CD14-positive monocyte (primary cell): ENCODE data around the gene MAU2. TPM values are rescaled to one million over a fixed set of nuclear protein-coding genes. Genes with fewer than 3 reads are reported as not detected.

Experiments used
- DNase-seq, 3 donors: peaks; one replicate each; pipeline ENCODE4 v3.0.0-alpha.2; 2011 to 2022
- H2AFZ ChIP-seq: 2 replicates; pipeline ENCODE4 v1.6.0; 2012; ENCODE audit warnings: mild to moderate bottlenecking, low read depth, low read length, inconsistent platforms; ENCODE audit not compliant: insufficient read depth, poor library complexity, severe bottlenecking
- H3K27ac ChIP-seq, 2 donors: 1 replicate in 1 of 2; 2 replicates in 1 of 2; pipeline ENCODE4 v1.5.1; 2012 to 2013; ENCODE audit warnings: low read length in 2 of 2, control low read depth in 1 of 2, inconsistent platforms in 1 of 2, low read depth in 1 of 2, mild to moderate bottlenecking in 1 of 2
- H3K27me3 ChIP-seq, 2 donors: one replicate each; pipeline versions ENCODE4 v1.6.0 to v1.6.1; 2011 to 2013; ENCODE audit warnings: low read length in 2 of 2; ENCODE audit not compliant: control insufficient read depth in 2 of 2, insufficient read depth in 2 of 2
- H3K36me3 ChIP-seq, 2 donors: replicated peaks in 1 of 2; 1 replicate in 1 of 2; 2 replicates in 1 of 2; pipeline versions ENCODE4 v1.5.1 to v1.6.1; 2012 to 2013; ENCODE audit warnings: low read length in 2 of 2, control low read depth in 1 of 2, inconsistent platforms in 1 of 2, mild to moderate bottlenecking in 1 of 2; ENCODE audit not compliant: insufficient read depth in 2 of 2, control insufficient read depth in 1 of 2
- H3K4me1 ChIP-seq, 2 donors: 1 replicate in 1 of 2; 2 replicates in 1 of 2; pipeline versions ENCODE4 v1.5.1 to v1.6.1; 2012 to 2013; ENCODE audit warnings: low read length in 2 of 2, control low read depth in 1 of 2, inconsistent platforms in 1 of 2, mild to moderate bottlenecking in 1 of 2, moderate library complexity in 1 of 2; ENCODE audit not compliant: insufficient read depth in 2 of 2, control insufficient read depth in 1 of 2
- H3K4me2 ChIP-seq: replicated peaks from 2 replicates; pipeline ENCODE3; 2012; ENCODE audit warnings: low read length, moderate library complexity, mild to moderate bottlenecking; ENCODE audit not compliant: poor library complexity, severe bottlenecking; ENCODE audit errors: extremely low read depth
- H3K4me3 ChIP-seq, 3 experiments: fragments of 200-600 bp in 1 of 3; sonication (generic) in 1 of 3; replicated peaks in 1 of 3; 1 replicate in 2 of 3; 2 replicates in 1 of 3; pipeline ENCODE4 v1.5.1; 2011 to 2013; ENCODE audit warnings: low read length in 3 of 3, mild to moderate bottlenecking in 3 of 3, control low read depth in 2 of 3, low read depth in 2 of 3, inconsistent platforms in 1 of 3, moderate library complexity in 1 of 3
- H3K79me2 ChIP-seq: 2 replicates; pipeline ENCODE4 v1.6.0; 2012; ENCODE audit warnings: mild to moderate bottlenecking, control low read depth, inconsistent platforms, low read length, moderate library complexity; ENCODE audit not compliant: insufficient read depth
- H3K9ac ChIP-seq: 2 replicates; pipeline ENCODE4 v1.6.0; 2017; ENCODE audit warnings: low read length, mild to moderate bottlenecking; ENCODE audit not compliant: insufficient read depth, poor library complexity, severe bottlenecking
- H3K9me3 ChIP-seq, 2 donors: replicated peaks in 1 of 2; 1 replicate in 1 of 2; 2 replicates in 1 of 2; pipeline versions ENCODE4 v1.5.1 to v1.6.1; 2012 to 2013; ENCODE audit warnings: low read length in 2 of 2, control low read depth in 1 of 2; ENCODE audit not compliant: control insufficient read depth in 1 of 2, insufficient read depth in 1 of 2
- H4K20me1 ChIP-seq: 2 replicates; pipeline ENCODE4 v1.6.0; 2012; ENCODE audit warnings: mild to moderate bottlenecking, low read length, control low read depth, moderate library complexity; ENCODE audit not compliant: insufficient read depth
- H3K27ac Mint-ChIP-seq, 7 donors: one replicate each; pipeline ENCODE4 v1.8.0; 2020; ENCODE audit warnings: mild to moderate bottlenecking in 7 of 7, mixed read lengths in 7 of 7, moderate library complexity in 6 of 7, inconsistent platforms in 2 of 7
- H3K27me3 Mint-ChIP-seq, 3 donors: one replicate each; pipeline ENCODE4 v1.8.0; 2021 to 2022; ENCODE audit warnings: low read depth in 3 of 3, mild to moderate bottlenecking in 3 of 3, mixed read lengths in 3 of 3, moderate library complexity in 3 of 3, inconsistent platforms in 1 of 3
- H3K36me3 Mint-ChIP-seq, 2 donors: one replicate each; pipeline ENCODE4 v1.8.0; 2020; ENCODE audit warnings: mixed read lengths in 2 of 2, inconsistent platforms in 1 of 2, mild to moderate bottlenecking in 1 of 2
- H3K4me1 Mint-ChIP-seq: one replicate; pipeline ENCODE4 v1.8.0; 2020; ENCODE audit warnings: mild to moderate bottlenecking, mixed read lengths
- H3K4me3 Mint-ChIP-seq, 2 donors: one replicate each; pipeline ENCODE4 v1.8.0; 2020; ENCODE audit warnings: mild to moderate bottlenecking in 2 of 2, mixed read lengths in 2 of 2, moderate library complexity in 1 of 2
- H3K9me3 Mint-ChIP-seq, 7 donors: one replicate each; pipeline ENCODE4 v1.8.0; 2020 to 2022; ENCODE audit warnings: mixed read lengths in 7 of 7, mild to moderate bottlenecking in 6 of 7, moderate library complexity in 6 of 7, inconsistent platforms in 2 of 7
- WGBS: methylation state at CpG from one replicate; pipeline ENCODE4 v1.1.5; 2013; ENCODE audit warnings: missing lambda C conversion rate; ENCODE audit not compliant: insufficient coverage; 5-methylcytosine and 5-hydroxymethylcytosine counted together
- intact Hi-C, 2 donors: fragments of 100-400 bp; cut with micrococcal nuclease; formaldehyde crosslinking; loops; one replicate each; pipeline versions ENCODE4 v1.15.0 to v1.15.1; 2023
- polyA plus RNA-seq, 3 donors: library from polyadenylated mRNA; depleted of rRNA in 1 of 3; unstranded in 2 of 3; stranded (reverse) in 1 of 3; fragments of 300-500 nt in 2 of 3; fragments of >200 nt in 1 of 3; fragmentation: Illumina TruSeq in 2 of 3; gene quantifications; 1 replicate in 2 of 3; 2 replicates in 1 of 3; pipeline ENCODE4 v1.2.3, GENCODE V29; 2012 to 2021
- TF ChIP-seq, protein P1 (sequence below): fragments of 200-600 bp; IDR thresholded peaks from one replicate; pipeline ENCODE4 v1.8.0; 2022; ENCODE audit warnings: antibody characterized with exemption, mild to moderate bottlenecking

Gene MAU2
- polyA plus RNA-seq, 3 donors: 7.4 to 68.4 (median 14.5) TPM

DNA sequence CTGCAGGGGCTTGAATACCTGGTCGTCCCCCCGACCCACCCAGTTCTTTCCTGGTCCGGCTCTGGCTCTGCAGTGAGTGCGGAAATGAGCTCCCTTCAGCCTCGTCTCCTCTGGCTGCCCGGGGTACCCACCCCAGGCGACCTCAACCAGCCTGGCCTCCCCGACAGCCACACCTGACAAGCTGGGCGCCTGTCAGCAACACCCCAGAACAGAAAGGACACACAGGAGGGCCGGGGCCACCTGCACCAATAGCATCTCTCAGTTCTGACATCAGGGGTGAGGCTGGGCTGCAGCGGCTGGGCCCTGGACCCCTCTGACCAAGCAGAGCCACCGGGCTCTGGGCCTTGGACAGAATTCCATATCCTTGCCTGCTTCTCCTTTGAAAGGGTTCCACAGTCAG lies 20.0 kb upstream of the MAU2 start:
- DNase-seq: no peak
- no peak overlapping the region for H3K27ac Mint-ChIP-seq
- peaks cover 73 to 89% of the 10 kb centered on the region in 2 donors for H3K36me3 ChIP-seq
- TF ChIP-seq, protein P1, sequence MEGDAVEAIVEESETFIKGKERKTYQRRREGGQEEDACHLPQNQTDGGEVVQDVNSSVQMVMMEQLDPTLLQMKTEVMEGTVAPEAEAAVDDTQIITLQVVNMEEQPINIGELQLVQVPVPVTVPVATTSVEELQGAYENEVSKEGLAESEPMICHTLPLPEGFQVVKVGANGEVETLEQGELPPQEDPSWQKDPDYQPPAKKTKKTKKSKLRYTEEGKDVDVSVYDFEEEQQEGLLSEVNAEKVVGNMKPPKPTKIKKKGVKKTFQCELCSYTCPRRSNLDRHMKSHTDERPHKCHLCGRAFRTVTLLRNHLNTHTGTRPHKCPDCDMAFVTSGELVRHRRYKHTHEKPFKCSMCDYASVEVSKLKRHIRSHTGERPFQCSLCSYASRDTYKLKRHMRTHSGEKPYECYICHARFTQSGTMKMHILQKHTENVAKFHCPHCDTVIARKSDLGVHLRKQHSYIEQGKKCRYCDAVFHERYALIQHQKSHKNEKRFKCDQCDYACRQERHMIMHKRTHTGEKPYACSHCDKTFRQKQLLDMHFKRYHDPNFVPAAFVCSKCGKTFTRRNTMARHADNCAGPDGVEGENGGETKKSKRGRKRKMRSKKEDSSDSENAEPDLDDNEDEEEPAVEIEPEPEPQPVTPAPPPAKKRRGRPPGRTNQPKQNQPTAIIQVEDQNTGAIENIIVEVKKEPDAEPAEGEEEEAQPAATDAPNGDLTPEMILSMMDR: no peak
- H3K27me3 ChIP-seq: no peaks in the 10 kb centered on the region
- H2AFZ ChIP-seq: no peak overlapping the region
- H3K79me2 ChIP-seq: no peaks in the 10 kb centered on the region
- no peak overlapping the region for H3K4me3 Mint-ChIP-seq
- peaks cover 0 to 3% (median 0%) of the 10 kb centered on the region in 7 donors for H3K9me3 Mint-ChIP-seq
- no peaks in the 10 kb centered on the region for H4K20me1 ChIP-seq
- no peak overlapping the region for H3K4me2 ChIP-seq
- no peak overlapping the region for H3K9ac ChIP-seq
- no peak overlapping the region for H3K27ac ChIP-seq
- peaks cover 77 to 93% of the 10 kb centered on the region in 2 donors for H3K36me3 Mint-ChIP-seq
- H3K4me1 ChIP-seq: no peaks in the 10 kb centered on the region
- H3K4me3 ChIP-seq: no peak overlapping the region
- WGBS: 100% methylated on average over 10 of the region's 12 CpGs
- H3K9me3 ChIP-seq: no peaks in the 10 kb centered on the region
- H3K4me1 Mint-ChIP-seq: no peaks in the 10 kb centered on the region
- H3K27me3 Mint-ChIP-seq: peaks cover 0 to 3% (median 2%) of the 10 kb centered on the region in 3 donors
- intact Hi-C loops: no loop called here

DNA sequence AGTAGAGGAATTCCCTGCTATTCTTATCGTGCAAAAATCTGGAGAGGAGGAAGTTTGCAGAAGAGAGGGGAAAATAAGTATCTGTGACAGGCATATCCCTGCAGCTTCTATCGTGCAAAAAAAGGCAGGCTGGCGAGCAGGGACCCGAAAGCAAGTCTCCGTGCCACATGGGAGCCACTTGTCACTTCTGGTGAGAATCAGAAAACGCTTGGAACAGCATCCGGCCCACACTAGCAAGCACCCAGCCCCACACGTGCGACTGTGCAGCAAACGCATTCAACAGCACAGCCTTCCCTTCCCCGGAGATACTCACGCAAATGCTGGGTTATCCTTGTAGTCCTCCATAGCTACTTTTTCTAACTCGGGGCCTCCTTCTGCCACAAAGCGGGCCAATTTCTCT lies 17.2 kb upstream of the MAU2 start:
- Histone ChIP-seq H3K4me1 (no peaks in the 10 kb centered on the region), H3K36me3 (peaks cover 80 to 89% of the 10 kb centered on the region in 2 donors), H3K79me2 (no peaks in the 10 kb centered on the region), H3K4me3 (no peak overlapping the region), H2AFZ (no peak overlapping the region), H3K27ac (no peak overlapping the region), H3K27me3 (no peaks in the 10 kb centered on the region), H3K9ac (no peak overlapping the region), H4K20me1 (peaks cover 6% of the 10 kb centered on the region), H3K9me3 (no peaks in the 10 kb centered on the region), H3K4me2 (no peak overlapping the region)
- intact Hi-C loops: no loop called here
- WGBS: 97% methylated on average over 12 of the region's 14 CpGs
- H3K27ac Mint-ChIP-seq: no peak overlapping the region
- H3K4me1 Mint-ChIP-seq: no peaks in the 10 kb centered on the region
- H3K9me3 Mint-ChIP-seq: peaks cover 0 to 3% (median 0%) of the 10 kb centered on the region in 7 donors
- H3K27me3 Mint-ChIP-seq: peaks cover 0 to 3% (median 0%) of the 10 kb centered on the region in 3 donors
- DNase-seq: no peak
- peaks cover 75 to 93% of the 10 kb centered on the region in 2 donors for H3K36me3 Mint-ChIP-seq
- TF ChIP-seq, protein P1: no peak
- H3K4me3 Mint-ChIP-seq: no peak overlapping the region
